H9 (cell line): ENCODE data around the gene TBC1D5. TPM values are rescaled to one million over a fixed set of nuclear protein-coding genes. Genes with fewer than 3 reads are reported as not detected.

ENCODE experiments used
- DNase-seq: peaks from one replicate; pipeline ENCODE4 v3.0.0-alpha.2; 2017
- H2AFZ ChIP-seq: one replicate; pipeline ENCODE4 v1.6.1; 2013; ENCODE audit warnings: mild to moderate bottlenecking, low read length, control low read depth, moderate library complexity
- H2AK5ac ChIP-seq: 2 replicates; pipeline ENCODE4 v1.6.1; 2013; ENCODE audit warnings: low read length, control low read depth, mixed read lengths; ENCODE audit not compliant: insufficient read length
- H2BK120ac ChIP-seq: one replicate; pipeline ENCODE4 v1.6.1; 2013; ENCODE audit warnings: low read depth, mild to moderate bottlenecking, low read length, control low read depth, inconsistent platforms; ENCODE audit not compliant: poor library complexity, severe bottlenecking
- H2BK12ac ChIP-seq: 2 replicates; pipeline ENCODE4 v1.6.1; 2013; ENCODE audit warnings: low read length, control low read depth, mixed read lengths, low read depth; ENCODE audit not compliant: insufficient read length
- H2BK15ac ChIP-seq: 2 replicates; pipeline ENCODE4 v1.6.1; 2013; ENCODE audit warnings: low read depth, low read length, control low read depth
- H2BK20ac ChIP-seq: one replicate; pipeline ENCODE4 v1.6.1; 2013; ENCODE audit warnings: low read depth, mild to moderate bottlenecking, low read length, control low read depth, inconsistent platforms; ENCODE audit not compliant: poor library complexity, severe bottlenecking
- H2BK5ac ChIP-seq: 2 replicates; pipeline ENCODE4 v1.6.1; 2013; ENCODE audit warnings: low read length, control low read depth, mixed read lengths; ENCODE audit not compliant: insufficient read length
- H3K14ac ChIP-seq: 2 replicates; pipeline ENCODE4 v1.6.1; 2013; ENCODE audit warnings: low read length, control low read depth; ENCODE audit not compliant: insufficient read depth
- H3K18ac ChIP-seq: 2 replicates; pipeline ENCODE4 v1.6.1; 2013; ENCODE audit warnings: low read depth, mild to moderate bottlenecking, mixed read lengths, low read length, control low read depth; ENCODE audit not compliant: insufficient read length
- H3K23ac ChIP-seq: 2 replicates; pipeline ENCODE4 v1.6.1; 2013; ENCODE audit warnings: low read length, control low read depth, mixed read lengths, low read depth; ENCODE audit not compliant: insufficient read length
- H3K23me2 ChIP-seq: 2 replicates; pipeline ENCODE4 v1.6.1; 2013; ENCODE audit warnings: low read depth, mild to moderate bottlenecking, mixed read lengths, low read length, control low read depth; ENCODE audit not compliant: insufficient read length, poor library complexity, severe bottlenecking
- H3K27ac ChIP-seq: 2 replicates; pipeline ENCODE4 v1.5.1; 2013; ENCODE audit warnings: low read length, control low read depth, mixed read lengths, low read depth; ENCODE audit not compliant: insufficient read length
- H3K27me3 ChIP-seq: 2 replicates; pipeline ENCODE4 v1.6.1; 2013; ENCODE audit warnings: low read length, control low read depth, inconsistent platforms; ENCODE audit not compliant: insufficient read depth
- H3K4ac ChIP-seq: 2 replicates; pipeline ENCODE4 v1.6.1; 2013; ENCODE audit warnings: low read depth, mild to moderate bottlenecking, control low read depth, inconsistent platforms, low read length, moderate library complexity
- H3K4me1 ChIP-seq: 2 replicates; pipeline ENCODE4 v1.6.1; 2013; ENCODE audit warnings: low read length, control low read depth, inconsistent platforms; ENCODE audit not compliant: insufficient read depth
- H3K4me2 ChIP-seq: 2 replicates; pipeline ENCODE4 v1.6.1; 2013; ENCODE audit warnings: low read length, control low read depth, mixed read lengths; ENCODE audit not compliant: insufficient read length, insufficient read depth
- H3K56ac ChIP-seq: 2 replicates; pipeline ENCODE4 v1.6.1; 2013; ENCODE audit warnings: low read depth, mild to moderate bottlenecking, mixed read lengths, low read length, control low read depth; ENCODE audit not compliant: insufficient read length
- H3K79me1 ChIP-seq: 2 replicates; pipeline ENCODE4 v1.6.1; 2013; ENCODE audit warnings: low read depth, mild to moderate bottlenecking, moderate library complexity, low read length, control low read depth, inconsistent platforms; ENCODE audit not compliant: insufficient read depth, poor library complexity, severe bottlenecking
- H3K79me2 ChIP-seq: 2 replicates; pipeline ENCODE4 v1.6.1; 2013; ENCODE audit warnings: low read length, control low read depth, inconsistent platforms; ENCODE audit not compliant: insufficient read depth
- H3K9ac ChIP-seq: 2 replicates; pipeline ENCODE4 v1.6.1; 2013; ENCODE audit warnings: low read length, control low read depth, mixed read lengths; ENCODE audit not compliant: insufficient read length; ENCODE audit errors: extremely low read depth
- H3K9me3 ChIP-seq: one replicate; pipeline ENCODE4 v1.6.1; 2013; ENCODE audit warnings: low read depth, low read length, inconsistent platforms; ENCODE audit not compliant: control insufficient read depth
- H3T11ph ChIP-seq: one replicate; pipeline ENCODE4 v1.6.1; 2013; ENCODE audit warnings: mild to moderate bottlenecking, low read length, control low read depth, inconsistent platforms
- H4K20me1 ChIP-seq: one replicate; pipeline ENCODE4 v1.6.1; 2013; ENCODE audit not compliant: control insufficient read depth, insufficient read length, insufficient read depth
- H4K5ac ChIP-seq: 2 replicates; pipeline ENCODE4 v1.6.1; 2013; ENCODE audit warnings: low read depth, mild to moderate bottlenecking, mixed read lengths, low read length, control low read depth; ENCODE audit not compliant: insufficient read length
- H4K8ac ChIP-seq: replicated peaks from 2 replicates; pipeline ENCODE4 v1.6.1; 2013; ENCODE audit warnings: low read length, control low read depth, mixed read lengths, low read depth; ENCODE audit not compliant: insufficient read length
- H4K91ac ChIP-seq: 2 replicates; pipeline ENCODE4 v1.6.1; 2013; ENCODE audit warnings: low read depth, mild to moderate bottlenecking, moderate library complexity, mixed read lengths, low read length, control low read depth; ENCODE audit not compliant: insufficient read length
- H3K27ac Mint-ChIP-seq, 3 experiments: 2 replicates in 2 of 3; 3 replicates in 1 of 3; pipeline ENCODE4 v1.8.0; 2020 to 2021; ENCODE audit warnings: mixed read lengths in 3 of 3, mild to moderate bottlenecking in 1 of 3, moderate library complexity in 1 of 3
- H3K27me3 Mint-ChIP-seq: 2 replicates; pipeline ENCODE4 v1.8.0; 2021; ENCODE audit warnings: low read depth, mild to moderate bottlenecking, moderate library complexity, mixed read lengths
- H3K36me3 Mint-ChIP-seq, 3 experiments: 2 replicates in 2 of 3; 3 replicates in 1 of 3; pipeline ENCODE4 v1.8.0; 2020 to 2021; ENCODE audit warnings: low read depth in 3 of 3, mixed read lengths in 3 of 3; ENCODE audit not compliant: insufficient read depth in 1 of 3
- H3K4me1 Mint-ChIP-seq, 2 experiments: 2 replicates each; pipeline ENCODE4 v1.8.0; 2020; ENCODE audit warnings: mixed read lengths in 2 of 2
- H3K4me3 Mint-ChIP-seq, 2 experiments: 2 replicates in 1 of 2; 3 replicates in 1 of 2; pipeline ENCODE4 v1.8.0; 2020 to 2021; ENCODE audit warnings: mild to moderate bottlenecking in 2 of 2, mixed read lengths in 2 of 2, moderate library complexity in 1 of 2
- H3K9me3 Mint-ChIP-seq, 2 experiments: 2 replicates in 1 of 2; 3 replicates in 1 of 2; pipeline ENCODE4 v1.8.0; 2020; ENCODE audit warnings: mild to moderate bottlenecking in 2 of 2, mixed read lengths in 2 of 2, moderate library complexity in 1 of 2
- CTCF ChIP-seq: fragments of 200-600 bp; sonication (generic); conservative IDR thresholded peaks from 3 replicates; pipeline ENCODE4 v1.8.0; 2021; ENCODE audit warnings: antibody characterized with exemption, mild to moderate bottlenecking
- WGBS: extraction: QIAGEN DNeasy Blood & Tissue Kit; methylation state at CpG from one replicate; pipeline ENCODE4 v1.1.7; 2013; ENCODE audit warnings: missing lambda C conversion rate, low lambda C conversion rate, mixed read lengths; ENCODE audit not compliant: insufficient read length; ENCODE audit errors: extremely low coverage; 5-methylcytosine and 5-hydroxymethylcytosine counted together
- total RNA-seq: library from RNA; stranded (reverse); gene quantifications from 2 replicates; pipeline ENCODE4 v1.2.1, GENCODE V29; 2021

TBC1D5 gene
- total RNA-seq, 1 experiment from 2014 or later, result 25.0 TPM

DNA sequence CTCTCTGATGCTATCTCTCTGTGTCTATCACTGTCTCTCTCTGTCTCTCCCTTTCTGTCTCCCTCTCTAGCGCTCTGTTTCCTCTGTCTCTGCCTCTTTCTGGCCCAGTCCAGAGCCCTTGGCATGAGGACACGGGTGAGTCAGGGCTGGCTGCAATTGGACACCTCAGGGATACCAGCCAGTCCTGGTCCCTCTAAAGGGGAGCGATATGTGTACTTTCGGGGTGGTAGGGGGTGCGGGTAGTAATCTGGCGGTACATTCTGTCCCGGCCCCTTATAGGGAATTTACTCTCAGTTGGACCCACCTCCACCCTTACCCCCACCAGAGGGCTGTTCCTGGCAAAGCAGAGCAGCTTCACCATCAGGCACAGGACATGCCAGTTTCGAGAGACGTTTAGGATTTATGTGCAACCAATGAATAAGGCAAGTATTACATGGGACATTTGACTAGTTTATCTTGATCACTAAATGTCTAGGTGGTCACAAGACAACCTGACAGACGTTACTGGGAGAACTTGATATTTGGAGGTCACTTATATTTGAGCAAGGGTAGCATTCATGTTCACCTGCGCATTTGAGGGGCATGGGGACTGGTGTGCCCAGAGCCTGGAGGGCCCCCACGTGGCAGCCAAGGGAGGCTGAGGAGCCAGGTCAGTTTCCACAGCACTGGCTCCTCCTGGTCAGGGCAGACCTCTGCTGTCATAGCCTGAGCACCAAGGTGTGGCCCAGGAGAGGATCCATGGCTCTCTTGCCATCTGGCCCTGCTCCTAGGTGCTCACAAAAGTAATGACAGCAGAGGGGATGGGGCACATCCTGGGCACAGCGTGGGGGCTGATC lies 601.5 kb downstream of the TBC1D5 start:
- Mint-ChIP-seq H3K27ac (no peak overlapping the region), H3K4me3 (no peak overlapping the region; a peak in 1 of 5 replicates), H3K9me3 (peaks cover 0 to 5% of the 10 kb centered on the region in 2 experiments; a peak in 3 of 5 replicates), H3K4me1 (peaks cover 28 to 32% of the 10 kb centered on the region in 2 experiments), H3K27me3 (peaks cover 7% of the 10 kb centered on the region), H3K36me3 (peaks cover 0 to 5% (median 0%) of the 10 kb centered on the region in 3 experiments; a peak in 1 of 7 replicates)
- Histone ChIP-seq H3K18ac (no peak overlapping the region), H3K9ac (no peak overlapping the region), H4K20me1 (no peaks in the 10 kb centered on the region), H3K23ac (no peak overlapping the region), H2BK20ac (no peak overlapping the region), H3K56ac (no peak overlapping the region), H3K79me2 (no peaks in the 10 kb centered on the region), H2AK5ac (no peak overlapping the region), H2BK15ac (no peak overlapping the region), H4K8ac (no peak overlapping the region), H2AFZ (no peak overlapping the region), H3K4me2 (no peak overlapping the region), H3K4me1 (no peaks in the 10 kb centered on the region; the same call in 1 of the 2 replicates), H3K14ac (no peak overlapping the region), H3K23me2 (no peaks in the 10 kb centered on the region), H3T11ph (no peak overlapping the region), H2BK12ac (no peak overlapping the region), H2BK120ac (no peak overlapping the region), H3K4ac (no peak overlapping the region), H4K5ac (no peak overlapping the region), H2BK5ac (no peak overlapping the region), H4K91ac (no peak overlapping the region), H3K27ac (no peak overlapping the region), H3K9me3 (no peaks in the 10 kb centered on the region), H3K79me1 (no peaks in the 10 kb centered on the region), H3K27me3 (no peaks in the 10 kb centered on the region)
- DNase-seq, result peak; percentile 41
- TF ChIP-seq CTCF, result peak; percentile 48
- no CpG with 5 or more reads among the region's 13 CpGs for WGBS
